HL-60 (cell line): ENCODE measurements around the gene CCDC38.

Experiments used
- DNase-seq, 2 experiments: peaks; one replicate each; pipeline ENCODE4 v3.0.0-alpha.2; 2010 to 2020; ENCODE audit warnings: low read depth in 1 of 2, low spot score in 1 of 2
- H3K27ac ChIP-seq: fragments of 250-450 bp; sonication (Bioruptor Pico); replicated peaks from 2 replicates; pipeline ENCODE4 v1.5.1; 2020; ENCODE audit warnings: mild to moderate bottlenecking, moderate library complexity
- H3K27me3 ChIP-seq: fragments of 250-450 bp; sonication (Bioruptor Pico); 2 replicates; pipeline ENCODE4 v1.5.1; 2021; ENCODE audit warnings: mild to moderate bottlenecking, moderate library complexity; ENCODE audit not compliant: insufficient read depth, poor library complexity, severe bottlenecking
- H3K4me3 ChIP-seq: replicated peaks from 2 replicates; pipeline ENCODE4 v1.5.1; 2011; ENCODE audit warnings: mild to moderate bottlenecking, control low read depth, low read length; ENCODE audit not compliant: insufficient read depth
- GABPA ChIP-seq: IDR thresholded peaks from 2 replicates; pipeline ENCODE4 v1.6.1; 2012; ENCODE audit warnings: low read depth
- POLR2AphosphoS5 ChIP-seq: IDR thresholded peaks from 2 replicates; pipeline ENCODE4 v1.6.1; 2012; ENCODE audit warnings: low read depth
- SPI1 ChIP-seq: IDR thresholded peaks from 2 replicates; pipeline ENCODE4 v1.6.1; 2012; ENCODE audit warnings: low read depth, mild to moderate bottlenecking, borderline replicate concordance
- TF ChIP-seq, protein P1 (sequence below): IDR thresholded peaks from 2 replicates; pipeline ENCODE4 v1.6.1; 2012; ENCODE audit warnings: low read depth; ENCODE audit not compliant: insufficient replicate concordance
- TF ChIP-seq, protein P2 (sequence below): IDR thresholded peaks from one replicate; pipeline ENCODE4 v1.5.1; 2011; ENCODE audit warnings: low read length, control low read depth, inconsistent platforms; ENCODE audit not compliant: insufficient read depth

Gene CCDC38

DNA sequence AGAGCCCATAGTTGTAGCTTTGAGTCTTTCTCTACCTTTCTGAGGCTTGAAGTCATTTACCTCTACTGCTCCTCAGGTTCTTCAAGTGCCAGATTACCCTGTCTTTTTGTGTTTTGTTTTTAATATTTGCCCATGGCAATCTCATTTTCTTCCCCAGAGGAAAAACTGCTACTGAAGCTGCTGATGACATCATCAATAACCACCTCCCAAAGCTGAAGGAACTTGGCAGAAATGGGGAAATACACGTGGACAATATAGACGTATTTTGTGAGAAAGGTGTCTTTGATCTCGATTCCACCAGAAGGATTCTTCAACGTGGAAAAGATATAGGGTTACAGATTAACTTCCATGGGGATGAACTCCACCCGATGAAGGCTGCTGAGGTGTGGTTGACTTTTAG is 17.8 kb upstream of the CCDC38 start:
- Histone ChIP-seq H3K27ac (no peak overlapping the region), H3K27me3 (no peaks in the 10 kb centered on the region), H3K4me3 (no peak overlapping the region)
- DNase-seq: no peak
- TF ChIP-seq SPI1: no peak
- TF ChIP-seq GABPA: no peak
- TF ChIP-seq POLR2AphosphoS5: no peak
- TF ChIP-seq, protein P1, sequence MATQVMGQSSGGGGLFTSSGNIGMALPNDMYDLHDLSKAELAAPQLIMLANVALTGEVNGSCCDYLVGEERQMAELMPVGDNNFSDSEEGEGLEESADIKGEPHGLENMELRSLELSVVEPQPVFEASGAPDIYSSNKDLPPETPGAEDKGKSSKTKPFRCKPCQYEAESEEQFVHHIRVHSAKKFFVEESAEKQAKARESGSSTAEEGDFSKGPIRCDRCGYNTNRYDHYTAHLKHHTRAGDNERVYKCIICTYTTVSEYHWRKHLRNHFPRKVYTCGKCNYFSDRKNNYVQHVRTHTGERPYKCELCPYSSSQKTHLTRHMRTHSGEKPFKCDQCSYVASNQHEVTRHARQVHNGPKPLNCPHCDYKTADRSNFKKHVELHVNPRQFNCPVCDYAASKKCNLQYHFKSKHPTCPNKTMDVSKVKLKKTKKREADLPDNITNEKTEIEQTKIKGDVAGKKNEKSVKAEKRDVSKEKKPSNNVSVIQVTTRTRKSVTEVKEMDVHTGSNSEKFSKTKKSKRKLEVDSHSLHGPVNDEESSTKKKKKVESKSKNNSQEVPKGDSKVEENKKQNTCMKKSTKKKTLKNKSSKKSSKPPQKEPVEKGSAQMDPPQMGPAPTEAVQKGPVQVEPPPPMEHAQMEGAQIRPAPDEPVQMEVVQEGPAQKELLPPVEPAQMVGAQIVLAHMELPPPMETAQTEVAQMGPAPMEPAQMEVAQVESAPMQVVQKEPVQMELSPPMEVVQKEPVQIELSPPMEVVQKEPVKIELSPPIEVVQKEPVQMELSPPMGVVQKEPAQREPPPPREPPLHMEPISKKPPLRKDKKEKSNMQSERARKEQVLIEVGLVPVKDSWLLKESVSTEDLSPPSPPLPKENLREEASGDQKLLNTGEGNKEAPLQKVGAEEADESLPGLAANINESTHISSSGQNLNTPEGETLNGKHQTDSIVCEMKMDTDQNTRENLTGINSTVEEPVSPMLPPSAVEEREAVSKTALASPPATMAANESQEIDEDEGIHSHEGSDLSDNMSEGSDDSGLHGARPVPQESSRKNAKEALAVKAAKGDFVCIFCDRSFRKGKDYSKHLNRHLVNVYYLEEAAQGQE: no peak
- TF ChIP-seq, protein P2, sequence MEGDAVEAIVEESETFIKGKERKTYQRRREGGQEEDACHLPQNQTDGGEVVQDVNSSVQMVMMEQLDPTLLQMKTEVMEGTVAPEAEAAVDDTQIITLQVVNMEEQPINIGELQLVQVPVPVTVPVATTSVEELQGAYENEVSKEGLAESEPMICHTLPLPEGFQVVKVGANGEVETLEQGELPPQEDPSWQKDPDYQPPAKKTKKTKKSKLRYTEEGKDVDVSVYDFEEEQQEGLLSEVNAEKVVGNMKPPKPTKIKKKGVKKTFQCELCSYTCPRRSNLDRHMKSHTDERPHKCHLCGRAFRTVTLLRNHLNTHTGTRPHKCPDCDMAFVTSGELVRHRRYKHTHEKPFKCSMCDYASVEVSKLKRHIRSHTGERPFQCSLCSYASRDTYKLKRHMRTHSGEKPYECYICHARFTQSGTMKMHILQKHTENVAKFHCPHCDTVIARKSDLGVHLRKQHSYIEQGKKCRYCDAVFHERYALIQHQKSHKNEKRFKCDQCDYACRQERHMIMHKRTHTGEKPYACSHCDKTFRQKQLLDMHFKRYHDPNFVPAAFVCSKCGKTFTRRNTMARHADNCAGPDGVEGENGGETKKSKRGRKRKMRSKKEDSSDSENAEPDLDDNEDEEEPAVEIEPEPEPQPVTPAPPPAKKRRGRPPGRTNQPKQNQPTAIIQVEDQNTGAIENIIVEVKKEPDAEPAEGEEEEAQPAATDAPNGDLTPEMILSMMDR: no peak

DNA sequence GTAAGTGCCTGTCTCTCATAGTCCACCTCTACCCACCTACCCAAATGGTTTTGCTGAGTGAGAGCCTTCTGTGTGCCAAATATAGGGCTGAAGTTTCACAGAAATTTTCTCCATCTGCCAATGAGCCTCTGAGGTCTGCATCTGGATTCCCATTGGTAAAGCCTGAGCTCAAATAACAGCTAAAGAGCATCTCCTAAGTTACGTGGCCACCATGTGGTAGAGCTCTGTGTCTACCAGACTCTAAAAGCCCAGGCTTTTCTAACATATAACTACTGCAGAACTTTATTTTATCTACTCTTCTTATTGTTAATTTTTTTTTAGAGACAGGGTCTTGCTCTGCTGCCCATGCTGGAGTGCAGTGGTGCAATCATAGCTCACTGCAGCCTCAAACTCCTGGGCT is 16.7 kb upstream of the CCDC38 start:
- DNase-seq: no peak
- H3K27ac ChIP-seq: no peak overlapping the region
- H3K27me3 ChIP-seq: no peaks in the 10 kb centered on the region
- no peak for TF ChIP-seq POLR2AphosphoS5
- TF ChIP-seq, protein P1: no peak
- TF ChIP-seq GABPA: no peak
- TF ChIP-seq SPI1: no peak
- TF ChIP-seq, protein P2: no peak
- H3K4me3 ChIP-seq: no peak overlapping the region

DNA sequence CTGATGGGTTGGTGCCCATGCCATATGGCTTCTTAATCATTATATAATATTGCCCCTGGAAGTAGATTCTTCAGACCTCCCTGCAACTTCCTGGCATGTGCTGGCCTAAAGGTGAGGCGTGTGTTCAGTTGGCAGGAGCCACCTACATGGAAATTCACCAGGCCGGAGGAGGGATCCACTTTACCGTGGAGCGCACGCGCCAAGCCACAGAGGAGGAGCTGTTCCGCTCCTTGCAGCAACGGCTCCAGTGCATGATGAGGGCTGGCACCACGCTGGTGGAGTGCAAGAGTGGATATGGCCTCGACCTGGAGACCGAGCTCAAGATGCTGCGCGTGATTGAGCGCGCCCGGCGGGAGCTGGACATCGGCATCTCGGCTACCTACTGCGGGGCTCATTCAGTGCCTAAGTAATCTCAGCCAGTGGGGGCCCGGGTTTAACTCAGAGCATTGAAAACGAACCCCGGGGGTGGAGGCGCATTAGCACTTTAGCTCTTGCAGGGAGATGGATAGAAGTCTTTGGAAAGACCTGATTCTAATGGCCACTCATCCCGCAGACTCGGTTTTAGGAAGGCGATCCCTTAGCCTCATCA is 14.2 kb upstream of the CCDC38 start:
- Histone ChIP-seq H3K27me3 (no peaks in the 10 kb centered on the region), H3K27ac (no peak overlapping the region), H3K4me3 (no peak overlapping the region)
- DNase-seq: no peak
- TF ChIP-seq GABPA (no peak), SPI1 (no peak), POLR2AphosphoS5 (no peak)
- TF ChIP-seq, protein P2: no peak

DNA sequence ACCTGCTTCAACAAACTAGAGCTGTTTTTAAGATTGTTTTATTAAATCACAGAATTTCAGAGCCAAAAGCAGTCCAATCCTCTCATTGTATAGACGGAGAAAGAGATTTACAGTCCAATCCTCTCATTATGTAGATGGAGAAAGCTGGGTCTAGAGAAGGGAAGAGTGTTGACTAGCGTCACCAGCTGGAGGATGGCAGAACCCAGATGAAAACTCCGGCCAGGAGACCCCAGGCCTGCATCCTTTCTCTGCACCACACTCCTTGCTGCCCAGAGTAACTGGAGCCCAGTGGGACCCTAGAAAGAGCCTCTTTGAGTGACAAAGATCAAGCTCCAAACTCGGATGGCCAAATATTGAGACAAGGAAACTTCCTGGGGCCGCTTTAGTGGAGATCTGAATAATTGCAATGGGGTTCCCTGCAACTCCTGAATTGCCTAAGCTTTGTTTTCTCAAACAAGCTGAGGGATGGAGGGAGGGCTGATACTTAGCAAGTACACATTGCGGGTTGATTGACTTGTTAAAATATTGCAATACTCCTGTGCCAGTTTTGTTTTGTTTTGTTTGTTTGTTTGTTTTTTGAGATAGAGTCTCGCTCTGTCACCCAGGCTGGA is 13.2 kb upstream of the CCDC38 start:
- Histone ChIP-seq H3K27me3 (no peaks in the 10 kb centered on the region), H3K4me3 (no peak overlapping the region), H3K27ac (no peak overlapping the region)
- DNase-seq: no peak
- TF ChIP-seq SPI1 (no peak), POLR2AphosphoS5 (no peak), GABPA (no peak)
- TF ChIP-seq, protein P2: no peak
- TF ChIP-seq, protein P1: no peak
